ENCODE measurements around the gene CUL2. TPM values are rescaled to one million over a fixed set of nuclear protein-coding genes. Genes with fewer than 3 reads are reported as not detected.
A peak's percentile ranks its signal among the peaks of the same experiment; 100 is the strongest.
"Not testable (repeated sequence)": the region's sequence is repeated elsewhere in the genome, so short reads cannot be mapped to it uniquely, and the experiment has no call there.

Gene CUL2
- total RNA-seq, 1 experiment from 2014 or later = 38.9 TPM

DNA sequence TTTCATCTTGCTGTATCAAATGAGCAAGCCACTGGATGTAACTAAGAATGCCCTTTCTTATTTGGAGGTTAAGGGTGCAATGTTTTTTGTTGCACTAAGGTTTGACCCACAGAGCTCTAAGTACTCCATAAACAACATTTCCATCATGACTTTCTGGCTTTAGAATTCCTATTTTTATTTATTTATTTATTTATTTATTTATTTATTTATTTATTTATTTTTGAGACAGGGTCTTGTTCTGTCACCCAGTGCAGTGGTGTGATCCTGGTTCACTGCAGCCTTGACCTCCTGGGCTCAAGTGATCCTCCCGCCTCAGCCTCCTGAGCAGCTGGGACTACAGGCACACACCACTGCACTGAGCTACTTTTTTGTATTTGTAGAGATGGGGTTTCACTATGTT lies 9.9 kb downstream of the CUL2 start:
- not testable (repeated sequence) for DNase-seq (ENCODE audit: low read depth)

DNA sequence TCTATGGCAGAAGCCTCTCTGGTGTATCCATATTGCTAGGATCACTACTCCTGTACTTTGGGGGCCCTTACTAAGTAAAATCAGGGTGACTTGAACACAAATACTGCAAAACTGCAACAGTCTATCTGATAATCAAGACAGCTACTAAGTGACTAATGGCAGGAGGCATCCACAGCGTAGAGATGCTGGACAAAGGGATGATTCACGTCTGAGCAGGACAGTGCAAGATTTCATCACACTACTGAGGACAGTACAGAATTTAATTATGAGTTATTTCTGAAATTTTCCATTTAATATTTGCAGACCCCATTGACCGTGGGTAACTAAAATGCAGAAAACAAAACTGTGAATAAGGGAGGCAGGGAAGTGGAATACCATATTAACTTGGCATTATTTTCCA lies 10.4 kb downstream of the CUL2 start:
- peak; percentile 77 for DNase-seq (ENCODE audit: low read depth)

DNA sequence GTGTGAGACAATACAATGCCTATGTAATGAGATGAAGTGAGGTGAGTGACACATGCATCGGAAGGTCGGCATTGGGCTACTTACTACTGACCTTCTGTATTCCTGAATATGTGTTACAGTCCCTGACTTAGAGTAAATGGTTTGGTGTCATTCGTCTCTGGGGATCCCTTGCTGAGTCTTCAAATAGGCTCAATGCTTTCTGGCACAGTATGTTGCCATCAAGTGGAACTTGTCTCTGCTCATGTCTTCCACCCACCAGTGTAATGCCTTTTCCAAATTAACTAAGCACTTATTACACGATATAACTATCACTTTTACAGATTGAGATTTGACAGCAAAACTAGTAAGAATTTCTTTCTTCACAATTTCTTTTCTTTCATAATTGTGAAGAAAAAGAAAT lies 10.9 kb downstream of the CUL2 start:
- no peak for DNase-seq (ENCODE audit: low read depth)

DNA sequence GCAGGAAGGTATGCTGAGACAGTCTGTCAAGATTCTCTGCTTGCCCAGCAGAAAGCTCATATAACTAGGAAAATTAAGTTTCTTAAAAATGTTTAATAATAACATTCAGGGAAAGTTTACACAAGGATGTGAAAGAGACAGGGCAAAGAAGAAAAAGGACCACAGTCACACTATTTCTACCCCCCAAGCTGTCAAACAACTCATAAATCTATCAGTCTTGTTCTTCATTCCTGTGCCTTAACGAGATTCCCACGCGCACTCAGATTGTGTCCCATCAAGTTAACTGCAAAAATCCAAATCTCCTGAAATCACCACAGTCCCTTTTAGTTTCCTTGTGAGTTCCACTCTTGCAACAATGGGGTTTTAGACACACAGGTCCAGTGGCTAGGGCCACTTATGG lies 14.9 kb downstream of the CUL2 start:
- DNase-seq (ENCODE audit: low read depth) = no peak

DNA sequence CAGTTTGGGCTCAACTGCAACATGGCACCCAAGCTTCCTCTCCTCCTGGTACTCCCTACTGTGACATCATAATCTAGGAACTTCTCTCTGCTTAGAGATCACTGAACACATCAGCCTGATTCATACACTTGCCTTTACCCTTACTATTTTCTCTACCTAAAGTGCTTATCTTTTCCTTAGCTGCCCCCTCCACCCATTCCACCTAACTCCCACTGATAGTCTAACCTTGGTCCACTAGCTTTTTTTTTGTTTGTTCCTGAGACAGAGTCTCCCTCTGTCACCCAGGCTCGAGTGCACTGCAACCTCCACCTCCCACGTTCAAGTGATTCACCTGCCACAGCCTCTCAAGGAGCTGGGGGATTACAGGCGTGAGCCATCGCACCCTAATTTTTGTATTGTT lies 15.9 kb downstream of the CUL2 start:
- no peak for DNase-seq (ENCODE audit: low read depth)

DNA sequence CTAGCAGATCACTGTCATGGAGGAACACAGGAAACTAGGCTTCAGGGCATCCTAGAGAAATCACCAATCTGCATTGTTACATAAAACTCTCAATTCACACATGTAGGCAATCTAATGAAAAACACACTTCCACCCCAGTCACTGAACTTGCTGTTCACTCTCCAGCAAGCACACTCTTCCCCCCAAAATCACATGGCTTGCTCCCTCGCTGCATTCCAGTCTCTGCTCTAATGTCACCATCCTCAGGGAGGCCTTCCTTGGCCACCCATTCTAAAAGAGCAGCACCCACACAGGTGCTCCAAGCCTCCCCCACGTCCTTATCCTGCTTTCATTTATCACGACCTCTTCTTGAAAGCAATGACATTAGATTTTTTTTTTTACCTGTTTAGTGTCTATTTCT lies 19.6 kb downstream of the CUL2 start:
- DNase-seq (ENCODE audit: low read depth) = no peak

DNA sequence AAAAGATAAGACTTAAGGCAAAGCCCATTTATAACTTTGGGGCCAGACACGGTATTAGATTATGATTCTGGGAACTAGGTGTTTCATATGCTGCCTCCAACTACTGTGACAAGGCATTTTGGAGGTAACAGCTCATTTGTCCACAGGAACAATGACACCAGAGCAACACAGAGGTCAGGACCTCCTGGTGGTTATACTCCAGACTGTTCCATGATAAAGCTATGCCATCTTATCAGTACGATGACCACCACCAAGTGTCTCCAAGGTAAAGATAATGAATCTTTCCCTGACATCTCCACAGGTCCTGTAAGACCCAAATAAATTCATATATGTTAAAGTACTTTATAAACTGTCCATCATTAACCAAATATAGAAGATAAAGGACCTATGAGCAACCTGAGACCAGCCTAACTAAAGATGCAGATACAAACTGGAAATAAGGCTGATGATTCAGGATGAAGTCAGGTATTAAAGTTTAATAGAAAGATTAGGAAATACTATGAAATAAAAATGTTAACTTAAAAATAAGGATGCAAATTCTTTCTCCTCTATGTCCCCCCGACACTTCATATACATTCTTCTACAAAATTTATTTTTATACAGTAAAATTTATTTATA lies 26.2 kb downstream of the CUL2 start:
- no peak for DNase-seq (ENCODE audit: low read depth)

DNA sequence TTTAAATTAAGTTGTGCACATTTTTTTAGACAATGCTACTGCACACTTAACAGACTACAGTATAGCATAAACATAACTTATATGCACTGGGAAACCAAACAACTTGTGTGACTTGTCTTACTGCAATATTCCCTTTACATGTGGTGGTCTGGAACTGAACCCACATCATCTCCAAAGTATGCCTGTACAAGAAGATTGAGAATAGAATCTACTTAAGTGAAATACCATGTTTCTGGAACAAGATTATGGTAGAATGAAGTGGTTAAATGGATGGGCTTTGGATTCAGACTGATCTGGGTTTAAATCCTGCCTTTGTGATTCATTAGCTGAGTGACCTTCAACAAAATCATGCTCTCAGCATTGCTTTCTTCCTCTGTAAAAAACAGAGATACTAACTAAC lies 30.7 kb downstream of the CUL2 start:
- DNase-seq (ENCODE audit: low read depth) = no peak

DNA sequence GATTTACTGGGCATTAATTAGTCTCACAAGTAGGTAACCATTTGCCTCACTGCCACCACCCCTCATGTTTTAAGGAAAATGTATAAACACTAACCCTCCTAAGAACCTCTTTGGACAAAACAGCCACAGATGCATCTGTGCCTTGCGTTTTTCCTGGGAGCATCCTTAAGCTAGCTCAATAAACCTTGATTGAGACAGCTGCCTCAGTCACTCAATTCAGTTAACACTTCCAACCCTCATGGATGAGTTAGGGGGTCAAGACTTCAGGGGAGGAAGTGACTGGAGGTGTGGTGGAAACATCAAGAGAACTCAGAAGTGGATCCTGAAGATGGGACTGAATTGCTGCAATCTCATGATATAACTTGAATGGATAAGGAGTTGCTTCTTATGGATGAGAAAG lies 31.5 kb downstream of the CUL2 start:
- DNase-seq (ENCODE audit: low read depth) = peak; percentile 81

DNA sequence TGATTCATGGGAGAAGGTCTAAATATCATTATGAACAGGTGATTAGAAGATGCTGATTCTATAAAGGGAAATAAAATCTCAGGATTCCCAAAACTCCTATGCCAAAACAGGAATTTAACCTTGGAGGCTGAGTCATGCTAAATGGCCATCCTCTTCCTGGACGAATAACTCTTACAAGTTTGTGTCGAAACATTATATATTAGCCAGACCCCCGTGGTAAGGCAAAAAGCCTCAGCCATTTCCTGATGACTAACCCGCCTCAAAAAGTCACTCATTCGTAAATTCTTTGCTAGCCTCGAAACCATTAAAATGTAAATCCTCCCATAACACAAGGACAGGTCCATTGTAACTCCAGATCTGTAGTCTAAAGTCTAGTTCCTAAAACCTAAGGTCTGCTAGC lies 32.0 kb downstream of the CUL2 start:
- peak; percentile 86 for DNase-seq (ENCODE audit: low read depth)

DNA sequence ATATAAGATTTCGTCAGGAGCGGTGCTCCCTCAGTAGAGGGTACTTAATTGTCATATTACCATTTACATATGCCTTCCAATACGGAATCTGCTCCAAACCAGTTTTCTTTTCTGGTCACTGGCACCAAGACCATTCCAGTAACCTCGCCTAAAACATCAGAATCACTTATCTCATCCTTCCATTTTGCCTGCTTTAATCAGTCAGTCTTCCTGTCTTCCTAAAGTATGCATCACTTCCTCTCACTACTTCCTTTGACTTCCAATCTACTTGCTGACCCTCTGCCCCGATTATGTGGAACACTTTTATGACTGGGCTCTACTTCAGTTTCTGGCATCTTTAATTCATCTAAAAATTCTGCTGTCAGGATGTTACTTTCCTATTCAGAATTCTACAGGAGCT lies 33.5 kb downstream of the CUL2 start:
- DNase-seq (ENCODE audit: low read depth) = no peak

DNA sequence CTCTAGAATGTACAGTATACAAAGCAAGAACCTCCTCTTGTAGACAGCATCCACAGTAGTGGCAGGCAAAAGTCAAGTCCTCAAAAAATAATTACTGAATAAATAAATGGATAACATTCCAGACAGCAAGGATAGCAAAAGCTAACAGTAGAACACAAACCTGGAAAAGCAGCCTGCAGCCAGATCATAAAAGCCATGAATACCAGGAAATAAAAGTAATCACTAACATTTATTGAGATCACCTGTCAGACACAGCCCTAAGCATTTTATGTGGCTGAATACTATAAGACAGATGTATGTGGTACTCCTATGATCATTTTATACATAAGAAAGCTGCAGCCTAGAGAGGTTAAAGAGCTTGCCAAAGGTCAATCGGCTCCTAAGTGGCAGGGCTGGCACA lies 34.0 kb downstream of the CUL2 start:
- DNase-seq (ENCODE audit: low read depth) = no peak

DNA sequence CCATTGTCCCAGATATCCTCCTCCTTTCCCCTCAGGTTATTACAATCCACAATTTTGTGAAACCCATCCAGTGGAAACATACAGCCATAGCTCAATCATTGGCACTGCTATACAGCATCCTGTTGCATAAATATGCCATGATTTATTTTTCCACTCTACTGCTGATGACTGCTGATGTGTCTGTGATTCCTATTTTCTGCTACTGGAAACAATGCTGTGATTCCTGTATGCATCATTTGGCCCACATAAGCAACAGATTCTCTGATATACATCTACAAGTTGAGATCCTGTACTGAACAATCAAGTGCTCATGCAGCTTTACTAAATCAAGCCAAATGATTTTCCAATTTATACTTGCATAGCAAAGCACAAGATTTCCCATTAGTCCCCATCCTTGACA lies 39.6 kb downstream of the CUL2 start:
- no peak for DNase-seq (ENCODE audit: low read depth)

DNA sequence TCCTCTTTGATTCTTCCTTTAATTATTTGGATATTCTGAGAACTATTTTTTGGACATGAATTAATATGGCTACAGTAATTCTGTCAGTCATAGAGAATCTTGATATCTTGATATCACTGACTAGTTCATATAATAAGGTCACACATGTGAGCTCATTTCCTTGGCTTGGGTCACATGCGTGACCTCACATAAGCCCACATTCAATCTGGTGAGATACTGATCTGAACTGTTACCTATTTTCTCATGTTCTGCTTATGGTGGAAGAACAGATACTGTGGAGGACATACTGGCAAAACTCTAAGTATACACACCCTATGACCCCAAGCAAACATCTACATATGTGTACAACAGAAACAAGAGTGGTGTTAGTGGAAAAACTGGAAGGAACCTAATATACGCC lies 44.1 kb downstream of the CUL2 start:
- no peak for DNase-seq (ENCODE audit: low read depth)

DNA sequence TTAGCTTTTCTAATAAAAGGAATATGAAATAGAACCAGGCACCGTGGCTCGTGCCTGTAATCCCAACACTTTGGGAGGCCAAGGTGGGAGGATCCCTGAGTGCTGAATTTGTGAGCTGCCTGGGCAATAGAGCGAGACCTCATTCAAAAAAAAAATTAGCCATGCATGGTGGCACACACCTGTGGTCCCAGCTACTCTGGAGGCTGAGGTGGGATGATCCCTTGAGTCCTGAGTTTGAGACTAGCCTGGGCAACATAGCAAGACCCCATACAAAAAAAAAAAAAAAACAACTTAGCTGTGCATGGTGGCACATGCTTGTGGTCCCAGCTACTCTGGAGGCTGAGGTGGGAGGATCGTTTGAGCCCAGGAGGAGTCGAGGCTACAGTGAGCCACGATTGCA lies 44.9 kb downstream of the CUL2 start:
- not testable (repeated sequence) for DNase-seq (ENCODE audit: low read depth)

DNA sequence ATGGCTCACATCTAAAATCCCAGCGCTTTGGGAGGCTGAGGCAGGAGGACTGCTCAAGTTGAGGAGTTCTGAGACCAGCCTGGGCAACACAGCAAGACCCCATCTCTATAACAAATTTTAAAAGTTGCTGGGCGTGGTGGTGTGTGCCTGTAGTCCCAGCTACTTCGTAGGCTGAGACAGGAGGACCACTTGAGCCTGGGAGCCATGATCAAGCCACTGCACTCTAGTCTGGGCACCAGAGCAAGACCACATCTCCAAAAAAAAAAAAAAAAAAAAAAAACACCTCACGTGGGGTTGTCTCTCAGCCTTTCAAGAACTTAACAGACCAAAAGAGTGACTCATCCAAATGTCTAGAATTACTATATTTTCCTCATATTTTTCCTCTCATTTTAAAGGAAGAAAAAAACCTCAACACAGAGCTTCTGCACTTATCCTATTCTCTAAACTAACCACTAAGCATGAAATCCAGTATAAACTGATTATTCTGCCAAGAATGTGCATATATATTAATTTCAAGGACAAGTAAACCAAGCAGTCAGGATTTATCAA lies 46.3 kb downstream of the CUL2 start:
- peak; percentile 31 for DNase-seq (ENCODE audit: low read depth)

DNA sequence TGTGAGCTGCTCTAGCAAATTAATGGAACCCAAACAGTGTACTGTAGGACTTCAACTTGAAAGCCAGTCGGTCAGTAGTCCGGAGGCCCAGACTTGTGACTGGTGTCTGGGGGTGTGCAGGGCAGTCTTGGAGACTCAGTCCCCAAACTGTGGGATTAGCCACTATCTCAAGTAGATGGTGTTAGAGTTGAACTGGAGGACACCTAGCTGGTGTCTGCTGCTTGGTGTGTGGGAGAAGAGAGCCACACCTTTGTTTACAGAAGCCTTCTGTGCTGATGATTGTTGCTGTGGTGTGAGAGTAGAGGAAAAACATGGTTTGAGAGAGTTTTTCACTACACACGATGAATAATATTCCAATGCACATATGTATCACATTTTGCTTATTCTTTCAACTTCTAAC lies 47.4 kb downstream of the CUL2 start:
- DNase-seq (ENCODE audit: low read depth) = no peak

DNA sequence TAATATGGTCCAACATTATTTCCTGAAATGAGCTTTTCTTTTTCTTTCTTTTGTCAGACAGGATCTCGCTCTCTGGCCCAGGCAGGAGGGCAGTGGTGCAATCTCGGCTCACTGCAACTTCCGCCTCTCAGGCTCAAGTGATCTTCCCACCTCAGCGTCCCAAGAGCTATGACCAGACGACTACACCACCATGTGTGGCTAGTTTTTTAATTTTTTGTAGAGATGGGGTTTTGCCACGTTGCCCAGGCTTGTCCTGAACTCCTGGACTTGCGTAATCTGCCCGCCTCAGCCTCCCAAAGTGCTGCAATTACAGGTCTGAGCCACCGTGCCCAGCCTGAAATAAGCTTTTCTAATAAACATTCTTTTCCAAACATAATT lies 48.6 kb downstream of the CUL2 start:
- DNase-seq (ENCODE audit: low read depth) = peak; percentile 24

DNA sequence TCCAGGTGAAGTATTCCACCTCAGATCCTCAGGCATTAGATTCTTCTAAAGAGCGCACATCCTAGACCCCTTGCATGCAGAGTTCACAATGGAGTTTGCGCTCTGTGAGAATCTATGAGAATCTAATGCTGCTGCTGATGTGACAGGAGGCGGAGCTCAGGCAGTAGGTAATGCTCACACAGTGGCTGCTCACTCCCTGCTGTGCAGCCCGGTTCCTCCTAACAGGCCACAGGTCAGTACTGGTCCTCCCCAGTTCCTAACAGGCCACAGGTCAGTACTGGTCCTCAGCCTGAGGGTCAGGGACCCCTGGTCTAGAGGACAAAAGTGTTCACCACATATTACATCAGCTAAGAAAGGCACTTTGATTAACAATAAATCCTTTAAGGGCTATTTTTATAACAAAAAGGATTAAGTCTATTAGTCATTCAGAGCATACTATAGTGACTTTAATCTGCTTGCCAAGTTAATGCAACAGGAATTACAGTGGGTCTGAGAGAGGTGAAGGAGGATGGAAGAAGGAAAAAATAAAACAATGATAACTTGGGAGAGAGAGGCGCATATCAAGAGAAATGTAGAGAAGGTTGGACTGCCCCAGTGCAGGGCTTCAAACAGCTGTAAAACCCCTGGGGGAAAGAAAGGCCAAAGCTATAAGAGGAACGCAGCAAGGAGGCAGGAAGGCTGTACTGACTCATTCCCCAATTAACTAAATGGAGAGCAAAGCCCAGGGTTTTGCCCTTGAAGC lies 49.2 kb downstream of the CUL2 start:
- peak; percentile 74 for DNase-seq (ENCODE audit: low read depth)

DNA sequence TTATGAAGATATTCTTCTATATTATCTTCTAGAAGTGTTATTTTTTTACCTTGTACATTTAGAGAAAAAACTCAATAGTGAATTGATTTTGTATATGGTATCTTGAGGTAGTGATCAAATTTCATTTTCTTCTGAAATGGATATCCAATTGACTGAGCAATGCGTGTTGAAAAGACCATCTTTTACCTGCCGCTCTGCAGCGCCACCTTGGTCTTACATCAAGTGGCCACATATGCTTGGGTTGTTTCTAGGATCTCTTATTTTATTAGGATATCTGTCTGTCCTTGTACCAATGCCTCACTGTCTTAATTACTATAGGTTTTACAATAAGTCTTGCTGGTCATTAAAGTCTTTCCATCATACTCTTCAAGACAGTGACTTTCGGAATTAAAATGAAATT lies 53.0 kb downstream of the CUL2 start:
- DNase-seq (ENCODE audit: low read depth) = no peak

DNA sequence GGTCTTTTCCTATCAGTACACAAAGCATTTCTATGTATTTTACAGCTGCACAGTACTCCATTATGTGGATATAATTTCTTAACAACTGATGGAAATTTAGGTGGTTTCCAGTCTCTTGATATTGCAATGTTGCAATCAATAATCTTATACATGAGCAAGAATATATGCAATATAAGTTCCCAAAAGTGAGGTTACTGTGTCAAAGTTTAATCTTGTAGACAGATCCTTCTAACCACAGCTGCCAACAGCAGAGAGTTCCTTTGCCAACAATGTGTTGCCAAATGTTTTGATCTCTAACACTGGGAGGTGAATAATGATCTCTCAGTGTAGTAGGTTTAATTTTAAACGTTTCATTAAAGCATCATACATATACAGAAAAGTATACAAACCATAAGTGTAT lies 54.5 kb downstream of the CUL2 start:
- no peak for DNase-seq (ENCODE audit: low read depth)

DNA sequence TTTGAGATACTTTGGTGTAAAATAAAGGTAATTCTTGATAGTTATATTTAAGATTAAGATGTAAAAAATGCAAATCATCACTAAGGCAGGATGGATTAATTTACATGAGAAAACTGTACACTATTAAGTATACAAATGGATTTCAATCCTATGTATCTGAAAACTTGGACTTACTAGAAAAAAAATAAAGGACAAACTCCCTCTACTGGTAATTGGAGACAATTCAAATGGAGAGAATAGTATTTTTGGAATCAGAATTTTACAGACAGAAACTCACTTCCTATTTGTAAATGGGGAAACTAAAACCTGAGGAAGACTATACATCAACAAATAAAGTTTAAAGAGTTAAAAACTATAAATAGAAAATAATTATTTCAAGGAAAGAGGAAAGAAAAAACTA lies 62.6 kb downstream of the CUL2 start:
- no peak for DNase-seq (ENCODE audit: low read depth)

DNA sequence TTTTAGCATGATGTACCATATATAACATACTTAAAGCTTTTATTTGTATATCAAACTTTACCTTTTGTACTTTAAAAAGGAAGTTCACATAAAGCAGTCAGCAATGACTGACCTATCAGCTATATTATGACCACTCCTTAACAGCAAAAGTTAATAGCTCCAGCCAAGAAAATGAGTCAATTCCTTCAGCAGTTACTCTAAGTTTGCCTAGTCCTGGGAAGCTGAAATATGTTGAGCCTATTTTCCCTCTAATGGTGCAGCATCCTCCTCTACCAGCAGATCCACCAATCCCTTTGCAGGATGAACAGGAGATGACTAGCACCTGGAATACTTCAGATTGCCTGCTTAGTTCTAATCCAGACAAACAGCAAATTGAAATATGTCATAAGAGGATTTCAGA lies 64.2 kb downstream of the CUL2 start:
- no peak for DNase-seq (ENCODE audit: low read depth)
